ENCODE data around the gene PCDHGA7. TPM values are rescaled to one million over a fixed set of nuclear protein-coding genes. Genes with fewer than 3 reads are reported as not detected.

Gene PCDHGA7
- total RNA-seq, 1 donor from 2014 or later: 1.6 TPM

GRCh38 chr5:141354900-141355469, 27.6 kb upstream of the PCDHGA7 start, which contains the start of gene PCDHGA4:
PCDHGA4 (plus strand) TSS chr5:141355021; CDS start chr5:141355108, 87 bp downstream.
- no peak for TF ChIP-seq CTCF (IDR thresholded peaks at IDR 0.05)
- no peak within 1 kb of the TSS for H3K4me3 Mint-ChIP-seq
- peaks cover 2% of the 10 kb centered on the region for H3K36me3 Mint-ChIP-seq (ENCODE audit: low read depth)
- no peak within 1 kb of the TSS for H3K27ac Mint-ChIP-seq
- ChIA-PET CTCF (interaction anchor here (1.3 kb wide), 1 partner anchor 209 kb away, joined by 5 read pairs; no protein-coding TSS in a partner anchor), POLR2A (no interaction called here)
- ATAC-seq (ENCODE audit: low read depth): no peak
- peaks cover 58% of the 10 kb centered on the region for H3K27me3 Mint-ChIP-seq
- intact Hi-C loops (cut with micrococcal nuclease): no loop called here
- H3K4me1 Mint-ChIP-seq: no peaks in the 10 kb centered on the region
- peaks cover 18% of the 10 kb centered on the region for H3K9me3 Mint-ChIP-seq
- DNase-seq: no peak

GRCh38 chr5:141355641-141356040, 26.9 kb upstream of the PCDHGA7 start:
- no peak overlapping the region for H3K27ac Mint-ChIP-seq
- H3K4me1 Mint-ChIP-seq: no peaks in the 10 kb centered on the region
- H3K9me3 Mint-ChIP-seq: peaks cover 19% of the 10 kb centered on the region
- CTCF ChIA-PET: interaction anchor here (1.3 kb wide), 1 partner anchor 208 kb away, joined by 5 read pairs; no protein-coding TSS in a partner anchor
- peaks cover 2% of the 10 kb centered on the region for H3K36me3 Mint-ChIP-seq (ENCODE audit: low read depth)
- no peak overlapping the region for H3K4me3 Mint-ChIP-seq
- DNase-seq: no peak
- peaks cover 59% of the 10 kb centered on the region for H3K27me3 Mint-ChIP-seq
- POLR2A ChIA-PET: no interaction called here
- no peak for ATAC-seq (ENCODE audit: low read depth)
- TF ChIP-seq CTCF (IDR thresholded peaks at IDR 0.05): no peak
- intact Hi-C loops (cut with micrococcal nuclease): no loop called here

- Mint-ChIP-seq H3K4me3 (no peak overlapping the region), H3K36me3 (ENCODE audit: low read depth) (peaks cover 4% of the 10 kb centered on the region), H3K27ac (no peak overlapping the region), H3K27me3 (peaks cover 60% of the 10 kb centered on the region), H3K4me1 (no peaks in the 10 kb centered on the region), H3K9me3 (peaks cover 22% of the 10 kb centered on the region)
- intact Hi-C loops (cut with micrococcal nuclease): no loop called here
- ChIA-PET POLR2A (no interaction called here), CTCF (interaction anchor here (1.3 kb wide), 1 partner anchor 208 kb away, joined by 5 read pairs; no protein-coding TSS in a partner anchor)
- TF ChIP-seq CTCF (IDR thresholded peaks at IDR 0.05): no peak
- no peak for DNase-seq
- ATAC-seq (ENCODE audit: low read depth): no peak
Observed at GRCh38 chr5:141356133-141356532, 26.4 kb upstream of the PCDHGA7 start.

- H3K4me1 Mint-ChIP-seq: no peaks in the 10 kb centered on the region
- POLR2A ChIA-PET: no interaction called here
- ATAC-seq (ENCODE audit: low read depth) (no peak), DNase-seq (no peak)
- peaks cover 7% of the 10 kb centered on the region for H3K36me3 Mint-ChIP-seq (ENCODE audit: low read depth)
- peaks cover 60% of the 10 kb centered on the region for H3K27me3 Mint-ChIP-seq
- intact Hi-C loops (cut with micrococcal nuclease): no loop called here
- TF ChIP-seq CTCF (IDR thresholded peaks at IDR 0.05): no peak
- no peak overlapping the region for H3K4me3 Mint-ChIP-seq
- H3K27ac Mint-ChIP-seq: no peak overlapping the region
- CTCF ChIA-PET: no interaction called here
- peaks cover 25% of the 10 kb centered on the region for H3K9me3 Mint-ChIP-seq
Observed at GRCh38 chr5:141356950-141357349, 25.6 kb upstream of the PCDHGA7 start.

GRCh38 chr5:141359790-141360426, 22.6 kb upstream of the PCDHGA7 start, which contains the start of gene PCDHGB2:
PCDHGB2 (plus strand) TSS chr5:141359994; CDS start chr5:141360136, 142 bp downstream.
- CTCF ChIA-PET: interaction anchor here (0.6 to 1.1 kb wide), 2 partner anchors 164 to 204 kb away, joined by 3 read pairs; no protein-coding TSS in a partner anchor
- POLR2A ChIA-PET: no interaction called here
- H3K4me1 Mint-ChIP-seq: peaks cover 8% of the 10 kb centered on the region
- peaks cover 12% of the 10 kb centered on the region for H3K36me3 Mint-ChIP-seq (ENCODE audit: low read depth)
- H3K9me3 Mint-ChIP-seq: peaks cover 39% of the 10 kb centered on the region
- ATAC-seq (ENCODE audit: low read depth) (no peak), DNase-seq (no peak)
- H3K4me3 Mint-ChIP-seq: peak within 1 kb of the TSS; percentile 79
- H3K27me3 Mint-ChIP-seq: peaks cover 59% of the 10 kb centered on the region
- TF ChIP-seq CTCF (IDR thresholded peaks at IDR 0.05): no peak
- H3K27ac Mint-ChIP-seq: peak within 1 kb of the TSS; percentile 60
- intact Hi-C loops (cut with micrococcal nuclease): loop anchor here (1.0 to 5.0 kb wide), 2 partner anchors 33 to 204 kb away; no protein-coding TSS in a partner anchor

All from activated B cell treated with CpG ODN at 0.5 μM for 24 hours (primary cell).